ENCODE results near the gene PRELID1.
"Not testable (repeated sequence)": the region's sequence is repeated elsewhere in the genome, so short reads cannot be mapped to it uniquely, and the experiment has no call there.

The PRELID1 gene

GRCh38 chr5:177336603-177337494 lies 33.2 kb downstream of the PRELID1 start:
- TF ChIP-seq CTCF (IDR thresholded peaks at IDR 0.05; ENCODE audit: insufficient read depth, missing control alignments), result no peak
- DNase-seq (ENCODE audit: insufficient read length, low spot score) (no peak), FAIRE-seq (no peak)

- DNase-seq (ENCODE audit: insufficient read length, low spot score) (no peak), FAIRE-seq (no peak)
- TF ChIP-seq CTCF (IDR thresholded peaks at IDR 0.05; ENCODE audit: insufficient read depth, missing control alignments), result no peak
These were observed 34.9 kb downstream of the PRELID1 start for GRCh38 chr5:177338251-177339106.

- TF ChIP-seq CTCF (IDR thresholded peaks at IDR 0.05; ENCODE audit: insufficient read depth, missing control alignments), result no peak
- no peak for FAIRE-seq
- no peak for DNase-seq (ENCODE audit: insufficient read length, low spot score)
These were observed 35.6 kb downstream of the PRELID1 start for GRCh38 chr5:177339107-177339638.

- FAIRE-seq; DNase-seq (ENCODE audit: insufficient read length, low spot score): not testable (repeated sequence)
These were observed 39.4 kb downstream of the PRELID1 start for GRCh38 chr5:177343000-177343399.

GRCh38 chr5:177343777-177344176 lies 40.2 kb downstream of the PRELID1 start:
- no peak for TF ChIP-seq CTCF (IDR thresholded peaks at IDR 0.05; ENCODE audit: insufficient read depth, missing control alignments)
- FAIRE-seq, result no peak
- DNase-seq (ENCODE audit: insufficient read length, low spot score), result no peak

GRCh38 chr5:177344891-177345290 lies 41.3 kb downstream of the PRELID1 start:
- no peak for FAIRE-seq

More at GRCh38 chr5:177344891-177345290, 41.3 kb downstream of the PRELID1 start:
- TF ChIP-seq CTCF (IDR thresholded peaks at IDR 0.05; ENCODE audit: insufficient read depth, missing control alignments), result no peak
- DNase-seq (ENCODE audit: insufficient read length, low spot score), result no peak
